B cell (primary cell): Measurements from ENCODE around the gene ART4. TPM values are rescaled to one million over a fixed set of nuclear protein-coding genes. Genes with fewer than 3 reads are reported as not detected.

ENCODE experiments used
- ATAC-seq: fragments of 200-7000 bp; cut with Tn5 transposase; one replicate; pipeline ENCODE4 v1.10.0; 2021; ENCODE audit warnings: low read depth, mild to moderate bottlenecking, moderate number of reproducible peaks, moderate library complexity
- CTCF ChIA-PET: fragments of 350-600 bp; sonication (Branson Sonifier 250); formaldehyde crosslinking; loops from one replicate; lab custom pipeline; 2021; ENCODE audit warnings: antibody characterized with exemption, inconsistent platforms; lab: Charles Lee
- POLR2A ChIA-PET: fragments of 350-600 bp; sonication (Branson Sonifier 250); formaldehyde crosslinking; loops from one replicate; lab custom pipeline; 2021; ENCODE audit warnings: antibody characterized with exemption; lab: Charles Lee
- DNase-seq: peaks from one replicate; pipeline ENCODE4 v3.0.0; 2013
- H2AFZ ChIP-seq: 2 replicates; pipeline ENCODE4 v1.6.1; 2012; ENCODE audit warnings: mild to moderate bottlenecking, low read depth, low read length; ENCODE audit not compliant: insufficient read depth, poor library complexity, severe bottlenecking
- H3K27ac ChIP-seq, 2 donors: 1 replicate in 1 of 2; 2 replicates in 1 of 2; pipeline ENCODE4 v1.5.1; 2012 to 2013; ENCODE audit warnings: low read length in 2 of 2, mild to moderate bottlenecking in 2 of 2, moderate library complexity in 1 of 2
- H3K27me3 ChIP-seq, 4 experiments: fragments of 200-600 bp in 1 of 4; sonication (generic) in 1 of 4; replicated peaks in 1 of 4; 1 replicate in 2 of 4; 2 replicates in 2 of 4; pipeline versions ENCODE4 v1.6.1 to v1.7.0; 2013 to 2016; ENCODE audit warnings: low read length in 3 of 4, mild to moderate bottlenecking in 2 of 4, mixed read lengths in 1 of 4, moderate library complexity in 1 of 4; ENCODE audit not compliant: insufficient read depth in 4 of 4, control insufficient read depth in 3 of 4; ENCODE audit errors: control extremely low read depth in 1 of 4
- H3K36me3 ChIP-seq, 2 experiments: replicated peaks in 1 of 2; 1 replicate in 1 of 2; 2 replicates in 1 of 2; pipeline versions ENCODE4 v1.6.1 to v1.7.1; 2013; ENCODE audit warnings: low read length in 1 of 2; ENCODE audit not compliant: insufficient read depth in 2 of 2, control insufficient read depth in 1 of 2; ENCODE audit errors: control extremely low read depth in 1 of 2, extremely low read depth in 1 of 2
- H3K4me1 ChIP-seq, 2 donors: fragments of 200-600 bp in 1 of 2; sonication (generic) in 1 of 2; 1 replicate in 1 of 2; 2 replicates in 1 of 2; pipeline versions ENCODE4 v1.5.1 to v1.6.1; 2013 to 2017; ENCODE audit warnings: low read length in 2 of 2; ENCODE audit not compliant: control insufficient read depth in 2 of 2, insufficient read depth in 2 of 2
- H3K4me2 ChIP-seq: replicated peaks from 2 replicates; pipeline ENCODE3; 2012; ENCODE audit warnings: mild to moderate bottlenecking, low read depth, low read length; ENCODE audit not compliant: poor library complexity, severe bottlenecking
- H3K4me3 ChIP-seq, 5 experiments: fragments of 200-600 bp in 1 of 5; sonication (generic) in 1 of 5; 1 replicate in 3 of 5; 2 replicates in 2 of 5; pipeline versions ENCODE4 v1.5.1 to v1.7.0; 2011 to 2016; ENCODE audit warnings: low read length in 4 of 5, mild to moderate bottlenecking in 4 of 5, low read depth in 2 of 5, control low read depth in 1 of 5, moderate library complexity in 1 of 5; ENCODE audit not compliant: insufficient read depth in 1 of 5; ENCODE audit errors: control extremely low read depth in 1 of 5, extremely low read depth in 1 of 5
- H3K79me2 ChIP-seq: fragments of 200-600 bp; sonication (generic); one replicate; pipeline ENCODE4 v1.6.0; 2016; ENCODE audit warnings: low read length; ENCODE audit not compliant: control insufficient read depth, insufficient read depth
- H3K9ac ChIP-seq: fragments of 200-600 bp; sonication (generic); 2 replicates; pipeline ENCODE4 v1.6.1; 2017; ENCODE audit warnings: mild to moderate bottlenecking, low read length, moderate library complexity
- H3K9me3 ChIP-seq, 3 donors: one replicate each; pipeline versions ENCODE4 v1.6.1 to v1.7.1; 2013; ENCODE audit warnings: low read length in 2 of 3; ENCODE audit not compliant: control insufficient read depth in 2 of 3, insufficient read depth in 1 of 3; ENCODE audit errors: control extremely low read depth in 1 of 3
- H4K20me1 ChIP-seq: 2 replicates; pipeline ENCODE4 v1.6.0; 2012; ENCODE audit warnings: mild to moderate bottlenecking, low read length; ENCODE audit not compliant: insufficient read depth, control insufficient read depth, poor library complexity, severe bottlenecking
- H3K27ac Mint-ChIP-seq: one replicate; pipeline ENCODE4 v1.8.0; 2021; ENCODE audit warnings: mixed read lengths
- H3K27me3 Mint-ChIP-seq: one replicate; pipeline ENCODE4 v1.8.0; 2021; ENCODE audit warnings: mixed read lengths
- H3K4me1 Mint-ChIP-seq: one replicate; pipeline ENCODE4 v1.8.0; 2021; ENCODE audit warnings: mixed read lengths
- H3K4me3 Mint-ChIP-seq: one replicate; pipeline ENCODE4 v1.8.0; 2021; ENCODE audit warnings: mixed read lengths
- H3K9me3 Mint-ChIP-seq: one replicate; pipeline ENCODE4 v1.8.0; 2022; ENCODE audit warnings: mixed read lengths; ENCODE audit not compliant: insufficient read depth
- CTCF ChIP-seq: fragments of 200-600 bp; IDR thresholded peaks from one replicate; pipeline ENCODE4 v1.8.0; 2022; ENCODE audit warnings: antibody characterized with exemption, mild to moderate bottlenecking
- EZH2 ChIP-seq: IDR thresholded peaks from 2 replicates; pipeline ENCODE4 v1.6.1; 2012; ENCODE audit warnings: borderline replicate concordance, low read depth, mild to moderate bottlenecking, moderate library complexity, low read length; ENCODE audit not compliant: insufficient read depth, poor library complexity, severe bottlenecking
- WGBS: methylation state at CpG from one replicate; pipeline ENCODE4 v1.1.5; 2013; ENCODE audit warnings: missing lambda C conversion rate; ENCODE audit not compliant: insufficient coverage; 5-methylcytosine and 5-hydroxymethylcytosine counted together
- intact Hi-C: fragments of 100-400 bp; cut with micrococcal nuclease; formaldehyde crosslinking; loops from one replicate; pipeline ENCODE4 v1.10.0; 2022
- polyA plus RNA-seq: library from polyadenylated mRNA; depleted of rRNA; stranded (reverse); fragments of >200 nt; gene quantifications from 2 replicates; pipeline ENCODE4 v1.2.3, GENCODE V29; 2012
- total RNA-seq, 2 donors: library from RNA; stranded (reverse); fragments of 120-200 nt in 1 of 2; gene quantifications; 1 replicate in 1 of 2; 2 replicates in 1 of 2; pipeline versions ENCODE4 v1.2.3 to v1.2.4, GENCODE V29; 2013 to 2022

Gene ART4
- total and polyA plus RNA-seq, 2 donors (not counting 1 experiment from before 2014, with no cell fraction given), result not detected

GRCh38 chr12:14810953-14811483 is 32.3 kb downstream of the ART4 start:
- H3K4me3 ChIP-seq, result no peak overlapping the region
- H3K79me2 ChIP-seq, result peaks cover 19% of the 10 kb centered on the region
- TF ChIP-seq CTCF, result no peak
- TF ChIP-seq EZH2, result no peak
- DNase-seq (peak; percentile 35), ATAC-seq (peak; percentile 28)
- no peaks in the 10 kb centered on the region for H4K20me1 ChIP-seq
- intact Hi-C loops, result no loop called here
- H3K9me3 Mint-ChIP-seq, result no peaks in the 10 kb centered on the region
- H3K4me1 ChIP-seq, result peaks cover 9 to 16% of the 10 kb centered on the region in 2 donors
- no peaks in the 10 kb centered on the region for H3K36me3 ChIP-seq
- H3K9me3 ChIP-seq, result no peaks in the 10 kb centered on the region
- ChIA-PET POLR2A (no interaction called here), CTCF (interaction anchor here (1.2 to 3.6 kb wide), 4 partner anchors 11 to 458 kb away, joined by 3 to 30 read pairs (median 8); partner anchors contain the start of gene RERG)
- 100% methylated on average over 1 of the region's 1 CpG for WGBS
- peak overlapping the region; percentile 39 for H3K4me2 ChIP-seq
- peak overlapping the region; percentile 25 for H2AFZ ChIP-seq
- H3K27me3 Mint-ChIP-seq, result no peaks in the 10 kb centered on the region
- H3K27ac Mint-ChIP-seq, result peak overlapping the region; percentile 50
- no peaks in the 10 kb centered on the region for H3K27me3 ChIP-seq
- no peak overlapping the region for H3K27ac ChIP-seq
- H3K9ac ChIP-seq, result peak overlapping the region; percentile 13
- peaks cover 13% of the 10 kb centered on the region for H3K4me1 Mint-ChIP-seq
- H3K4me3 Mint-ChIP-seq, result peak overlapping the region; percentile 68

- H2AFZ ChIP-seq, result no peak overlapping the region
- H3K4me1 ChIP-seq, result peaks cover 9 to 16% of the 10 kb centered on the region in 2 donors
- H3K9ac ChIP-seq, result peak overlapping the region; percentile 13
- Mint-ChIP-seq H3K4me3 (peak overlapping the region; percentile 68), H3K4me1 (peaks cover 13% of the 10 kb centered on the region), H3K27me3 (no peaks in the 10 kb centered on the region), H3K9me3 (no peaks in the 10 kb centered on the region), H3K27ac (peak overlapping the region; percentile 50)
- ATAC-seq (no peak), DNase-seq (no peak)
- ChIA-PET POLR2A (no interaction called here), CTCF (interaction anchor here (0.9 to 3.6 kb wide), 4 partner anchors 11 to 411 kb away, joined by 3 to 30 read pairs (median 8); partner anchors contain the start of gene RERG)
- no peak overlapping the region for H3K27ac ChIP-seq
- H3K36me3 ChIP-seq, result no peaks in the 10 kb centered on the region
- no peaks in the 10 kb centered on the region for H3K9me3 ChIP-seq
- intact Hi-C loops, result no loop called here
- no peak for TF ChIP-seq CTCF
- TF ChIP-seq EZH2, result no peak
- H3K4me2 ChIP-seq, result peak overlapping the region; percentile 39
- peaks cover 25% of the 10 kb centered on the region for H3K79me2 ChIP-seq
- WGBS, result 100% methylated on average over 2 of the region's 5 CpGs
- no peak overlapping the region for H3K4me3 ChIP-seq
- H4K20me1 ChIP-seq, result no peaks in the 10 kb centered on the region
- no peaks in the 10 kb centered on the region for H3K27me3 ChIP-seq
Measured at GRCh38 chr12:14810167-14810952, 33.0 kb downstream of the ART4 start.
